GM10266 (cell line): ENCODE data around the gene SLC31A2.
"Not testable (repeated sequence)": the region's sequence is repeated elsewhere in the genome, so short reads cannot be mapped to it uniquely, and the experiment has no call there.

Experiments used
- DNase-seq: peaks from one replicate; pipeline ENCODE4 v3.0.0; 2012; ENCODE audit errors: extremely low spot score
- CTCF ChIP-seq: IDR thresholded peaks from 2 replicates; pipeline ENCODE4 v1.5.1; 2012; ENCODE audit warnings: mild to moderate bottlenecking, low read depth; ENCODE audit not compliant: control insufficient read depth, insufficient read depth; ENCODE audit errors: missing control alignments

Gene SLC31A2

GRCh38 chr9:113150670-113151611 is at the start of gene SLC31A2:
Gene SLC31A2, plus strand, starts transcription at chr9:113151007. Its CDS starts 68 bp downstream, at chr9:113151075.
- peak; percentile 64 for TF ChIP-seq CTCF
- peak; percentile 88 for DNase-seq

GRCh38 chr9:113105345-113105744 is 45.5 kb upstream of the SLC31A2 start:
- not testable (repeated sequence) for DNase-seq

GRCh38 chr9:113111065-113111951 is 39.5 kb upstream of the SLC31A2 start:
- DNase-seq: peak; percentile 53

GRCh38 chr9:113112706-113113510 is 37.9 kb upstream of the SLC31A2 start:
- TF ChIP-seq CTCF: peak; percentile 23
- DNase-seq: peak; percentile 38

More at GRCh38 chr9:113111065-113111951, 39.5 kb upstream of the SLC31A2 start:
- peak; percentile 38 for TF ChIP-seq CTCF

GRCh38 chr9:113118829-113119228 is 32.0 kb upstream of the SLC31A2 start:
- not testable (repeated sequence) for DNase-seq

- no peak for DNase-seq
- TF ChIP-seq CTCF: no peak
These were observed 25.3 kb upstream of the SLC31A2 start for GRCh38 chr9:113125386-113126035.

GRCh38 chr9:113129466-113129865 is 21.3 kb upstream of the SLC31A2 start:
- no peak for DNase-seq
- no peak for TF ChIP-seq CTCF
